GM12878 (cell line): ENCODE measurements around the gene KMO. TPM values are rescaled to one million over a fixed set of nuclear protein-coding genes. Genes with fewer than 3 reads are reported as not detected.

Source experiments
- BCL11A ChIP-seq: IDR thresholded peaks from 2 replicates; pipeline ENCODE4 v1.6.1; 2011; ENCODE audit warnings: low read depth, low read length
- EED ChIP-seq: sonication (generic); IDR thresholded peaks from 2 replicates; pipeline ENCODE4 v1.6.1; 2016; ENCODE audit warnings: antibody characterized with exemption, low read depth
- GATAD2B ChIP-seq: fragments of 450-650 bp; conservative IDR thresholded peaks from 2 replicates; pipeline ENCODE4 v1.6.1; 2017; ENCODE audit warnings: low read depth, mild to moderate bottlenecking, moderate library complexity
- KAT2A ChIP-seq: conservative IDR thresholded peaks from 2 replicates; pipeline ENCODE4 v1.6.1; 2011; ENCODE audit warnings: low read depth, low read length; ENCODE audit not compliant: control insufficient read depth
- MEF2B ChIP-seq: fragments of 450-650 bp; IDR thresholded peaks from 2 replicates; pipeline ENCODE4 v1.6.1; 2018; ENCODE audit warnings: mild to moderate bottlenecking, moderate library complexity; ENCODE audit not compliant: partially characterized antibody, poor library complexity, severe bottlenecking
- MXI1 ChIP-seq: fragments of 150-350 bp; IDR thresholded peaks from 2 replicates; pipeline ENCODE4 v1.6.1; 2011; ENCODE audit warnings: low read depth, mild to moderate bottlenecking, inconsistent platforms, low read length, improper control_type of control experiment
- NR2C2 ChIP-seq: IDR thresholded peaks from 2 replicates; pipeline ENCODE4 v1.6.1; 2011; ENCODE audit warnings: borderline replicate concordance, low read depth; ENCODE audit not compliant: control insufficient read depth, insufficient read length
- POLR2AphosphoS2 ChIP-seq: IDR thresholded peaks from 2 replicates; pipeline ENCODE4 v1.6.1; 2011; ENCODE audit warnings: low read depth, mild to moderate bottlenecking, low read length, improper control_type of control experiment, moderate library complexity
- POU2F2 ChIP-seq: IDR thresholded peaks from 3 replicates; pipeline ENCODE4 v1.6.1; 2011; ENCODE audit warnings: low read depth, mild to moderate bottlenecking, low read length, borderline replicate concordance
- RAD51 ChIP-seq: fragments of 450-650 bp; IDR thresholded peaks from 2 replicates; pipeline ENCODE4 v1.6.1; 2016; ENCODE audit warnings: moderate library complexity, mild to moderate bottlenecking, inconsistent platforms
- SMARCA5 ChIP-seq: fragments of 450-650 bp; IDR thresholded peaks from 2 replicates; pipeline ENCODE4 v1.6.1; 2017; ENCODE audit warnings: mild to moderate bottlenecking
- SPI1 ChIP-seq: IDR thresholded peaks from 2 replicates; pipeline ENCODE4 v1.6.1; 2011; ENCODE audit warnings: low read depth, mild to moderate bottlenecking, low read length, moderate library complexity, borderline replicate concordance; ENCODE audit not compliant: insufficient read depth
- STAT3 ChIP-seq: IDR thresholded peaks from 2 replicates; pipeline ENCODE4 v1.6.1; 2011; ENCODE audit warnings: low read depth, low read length, improper control_type of control experiment
- SUPT20H ChIP-seq: IDR thresholded peaks from 2 replicates; pipeline ENCODE4 v1.6.1; 2011; ENCODE audit warnings: low read depth, mild to moderate bottlenecking, low read length, moderate library complexity, borderline replicate concordance; ENCODE audit not compliant: control insufficient read depth
- TBL1XR1 ChIP-seq: IDR thresholded peaks from 2 replicates; pipeline ENCODE4 v1.6.1; 2012; ENCODE audit warnings: low read depth, low read length, improper control_type of control experiment
- TCF12 ChIP-seq: IDR thresholded peaks from 2 replicates; pipeline ENCODE4 v1.6.1; 2011; ENCODE audit warnings: low read depth, mild to moderate bottlenecking, low read length
- ZNF24 ChIP-seq: fragments of 450-650 bp; IDR thresholded peaks from 2 replicates; pipeline ENCODE4 v1.6.1; 2017; ENCODE audit warnings: antibody characterized with exemption, mild to moderate bottlenecking
- polyA plus RNA-seq, 11 experiments: library from polyadenylated mRNA; depleted of rRNA in 4 of 11; unstranded in 6 of 11; stranded (reverse) in 5 of 11; fragments of >200 nt; fragmentation: Nextera tagmentation in 4 of 11; fragmentation: Illumina TruSeq in 1 of 11; extraction: Ambion mirVana in 4 of 11; extraction: Trizol in 1 of 11; gene quantifications; 1 replicate in 1 of 11; 2 replicates in 10 of 11; pipeline versions ENCODE4 v1.2.1 to v1.2.3, GENCODE V29; 2011 to 2016; ENCODE audit warnings: inconsistent platforms in 2 of 11, missing spikeins in 2 of 11, low read depth in 1 of 11
- total RNA-seq, 4 experiments: library from RNA; depleted of rRNA in 3 of 4; stranded (reverse); fragments of >200 nt in 3 of 4; fragmentation: Illumina TruSeq in 1 of 4; extraction: Trizol in 1 of 4; gene quantifications; 2 replicates each; pipeline versions ENCODE4 v1.2.1 to v1.2.3, GENCODE V29; 2013 to 2021
- TF ChIP-seq, protein P1 (sequence below): IDR thresholded peaks from 2 replicates; pipeline ENCODE4 v1.6.1; 2012; ENCODE audit warnings: low read depth, low read length, improper control_type of control experiment
- TF ChIP-seq, protein P2 (sequence below): fragments of 450-650 bp; IDR thresholded peaks from 2 replicates; pipeline ENCODE4 v1.6.1; 2016; ENCODE audit warnings: mild to moderate bottlenecking, moderate library complexity, borderline replicate concordance
- TF ChIP-seq, protein P3 (sequence below): fragments of 450-650 bp; formaldehyde crosslinking; IDR thresholded peaks from 2 replicates; pipeline ENCODE4 v1.4.0; 2020; ENCODE audit warnings: mild to moderate bottlenecking, moderate library complexity
- TF ChIP-seq, protein P4 (sequence below): fragments of 450-650 bp; IDR thresholded peaks from 2 replicates; pipeline ENCODE4 v1.6.1; 2017; ENCODE audit warnings: mild to moderate bottlenecking

KMO gene
- total and polyA plus RNA-seq, 10 of the 15 experiments (the other 5 are each of a cell fraction or from before 2014, with no cell fraction given) = 0.68 to 5.9 (median 1.5) TPM

DNA sequence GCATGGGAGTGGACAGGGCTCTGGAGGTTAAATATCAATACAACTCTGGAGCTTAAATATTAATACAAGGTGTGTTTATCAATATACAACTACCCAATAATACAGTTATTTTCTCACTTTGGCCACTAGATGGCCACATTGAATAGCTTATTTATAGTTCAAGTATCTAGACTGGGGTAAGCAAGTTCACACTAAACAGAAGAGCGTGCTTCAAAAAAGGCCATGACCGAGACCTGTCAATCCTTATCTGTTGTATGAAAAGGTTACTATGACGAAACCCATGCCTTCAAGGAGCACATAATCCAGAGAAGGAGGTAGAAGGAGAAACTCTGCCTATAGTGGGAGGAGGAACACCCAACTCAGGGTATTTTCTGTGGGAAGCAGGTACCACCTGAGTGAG is 78.9 kb downstream of the KMO start (continued):
- TF ChIP-seq POLR2AphosphoS2 (no peak), KAT2A (no peak), STAT3 (no peak), MEF2B (no peak), SUPT20H (no peak), SMARCA5 (no peak), MXI1 (no peak), RAD51 (no peak), POU2F2 (no peak), TCF12 (no peak), ZNF24 (no peak), SPI1 (no peak), TBL1XR1 (no peak), EED (no peak), BCL11A (no peak), GATAD2B (no peak), NR2C2 (no peak)
- TF ChIP-seq, protein P1, sequence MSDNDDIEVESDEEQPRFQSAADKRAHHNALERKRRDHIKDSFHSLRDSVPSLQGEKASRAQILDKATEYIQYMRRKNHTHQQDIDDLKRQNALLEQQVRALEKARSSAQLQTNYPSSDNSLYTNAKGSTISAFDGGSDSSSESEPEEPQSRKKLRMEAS = no peak
- TF ChIP-seq, protein P2, sequence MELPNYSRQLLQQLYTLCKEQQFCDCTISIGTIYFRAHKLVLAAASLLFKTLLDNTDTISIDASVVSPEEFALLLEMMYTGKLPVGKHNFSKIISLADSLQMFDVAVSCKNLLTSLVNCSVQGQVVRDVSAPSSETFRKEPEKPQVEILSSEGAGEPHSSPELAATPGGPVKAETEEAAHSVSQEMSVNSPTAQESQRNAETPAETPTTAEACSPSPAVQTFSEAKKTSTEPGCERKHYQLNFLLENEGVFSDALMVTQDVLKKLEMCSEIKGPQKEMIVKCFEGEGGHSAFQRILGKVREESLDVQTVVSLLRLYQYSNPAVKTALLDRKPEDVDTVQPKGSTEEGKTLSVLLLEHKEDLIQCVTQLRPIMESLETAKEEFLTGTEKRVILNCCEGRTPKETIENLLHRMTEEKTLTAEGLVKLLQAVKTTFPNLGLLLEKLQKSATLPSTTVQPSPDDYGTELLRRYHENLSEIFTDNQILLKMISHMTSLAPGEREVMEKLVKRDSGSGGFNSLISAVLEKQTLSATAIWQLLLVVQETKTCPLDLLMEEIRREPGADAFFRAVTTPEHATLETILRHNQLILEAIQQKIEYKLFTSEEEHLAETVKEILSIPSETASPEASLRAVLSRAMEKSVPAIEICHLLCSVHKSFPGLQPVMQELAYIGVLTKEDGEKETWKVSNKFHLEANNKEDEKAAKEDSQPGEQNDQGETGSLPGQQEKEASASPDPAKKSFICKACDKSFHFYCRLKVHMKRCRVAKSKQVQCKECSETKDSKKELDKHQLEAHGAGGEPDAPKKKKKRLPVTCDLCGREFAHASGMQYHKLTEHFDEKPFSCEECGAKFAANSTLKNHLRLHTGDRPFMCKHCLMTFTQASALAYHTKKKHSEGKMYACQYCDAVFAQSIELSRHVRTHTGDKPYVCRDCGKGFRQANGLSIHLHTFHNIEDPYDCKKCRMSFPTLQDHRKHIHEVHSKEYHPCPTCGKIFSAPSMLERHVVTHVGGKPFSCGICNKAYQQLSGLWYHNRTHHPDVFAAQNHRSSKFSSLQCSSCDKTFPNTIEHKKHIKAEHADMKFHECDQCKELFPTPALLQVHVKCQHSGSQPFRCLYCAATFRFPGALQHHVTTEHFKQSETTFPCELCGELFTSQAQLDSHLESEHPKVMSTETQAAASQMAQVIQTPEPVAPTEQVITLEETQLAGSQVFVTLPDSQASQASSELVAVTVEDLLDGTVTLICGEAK = no peak
- TF ChIP-seq, protein P3, sequence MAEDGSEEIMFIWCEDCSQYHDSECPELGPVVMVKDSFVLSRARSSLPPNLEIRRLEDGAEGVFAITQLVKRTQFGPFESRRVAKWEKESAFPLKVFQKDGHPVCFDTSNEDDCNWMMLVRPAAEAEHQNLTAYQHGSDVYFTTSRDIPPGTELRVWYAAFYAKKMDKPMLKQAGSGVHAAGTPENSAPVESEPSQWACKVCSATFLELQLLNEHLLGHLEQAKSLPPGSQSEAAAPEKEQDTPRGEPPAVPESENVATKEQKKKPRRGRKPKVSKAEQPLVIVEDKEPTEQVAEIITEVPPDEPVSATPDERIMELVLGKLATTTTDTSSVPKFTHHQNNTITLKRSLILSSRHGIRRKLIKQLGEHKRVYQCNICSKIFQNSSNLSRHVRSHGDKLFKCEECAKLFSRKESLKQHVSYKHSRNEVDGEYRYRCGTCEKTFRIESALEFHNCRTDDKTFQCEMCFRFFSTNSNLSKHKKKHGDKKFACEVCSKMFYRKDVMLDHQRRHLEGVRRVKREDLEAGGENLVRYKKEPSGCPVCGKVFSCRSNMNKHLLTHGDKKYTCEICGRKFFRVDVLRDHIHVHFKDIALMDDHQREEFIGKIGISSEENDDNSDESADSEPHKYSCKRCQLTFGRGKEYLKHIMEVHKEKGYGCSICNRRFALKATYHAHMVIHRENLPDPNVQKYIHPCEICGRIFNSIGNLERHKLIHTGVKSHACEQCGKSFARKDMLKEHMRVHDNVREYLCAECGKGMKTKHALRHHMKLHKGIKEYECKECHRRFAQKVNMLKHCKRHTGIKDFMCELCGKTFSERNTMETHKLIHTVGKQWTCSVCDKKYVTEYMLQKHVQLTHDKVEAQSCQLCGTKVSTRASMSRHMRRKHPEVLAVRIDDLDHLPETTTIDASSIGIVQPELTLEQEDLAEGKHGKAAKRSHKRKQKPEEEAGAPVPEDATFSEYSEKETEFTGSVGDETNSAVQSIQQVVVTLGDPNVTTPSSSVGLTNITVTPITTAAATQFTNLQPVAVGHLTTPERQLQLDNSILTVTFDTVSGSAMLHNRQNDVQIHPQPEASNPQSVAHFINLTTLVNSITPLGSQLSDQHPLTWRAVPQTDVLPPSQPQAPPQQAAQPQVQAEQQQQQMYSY (CRISPR knock-in tag) = no peak
- TF ChIP-seq, protein P4, sequence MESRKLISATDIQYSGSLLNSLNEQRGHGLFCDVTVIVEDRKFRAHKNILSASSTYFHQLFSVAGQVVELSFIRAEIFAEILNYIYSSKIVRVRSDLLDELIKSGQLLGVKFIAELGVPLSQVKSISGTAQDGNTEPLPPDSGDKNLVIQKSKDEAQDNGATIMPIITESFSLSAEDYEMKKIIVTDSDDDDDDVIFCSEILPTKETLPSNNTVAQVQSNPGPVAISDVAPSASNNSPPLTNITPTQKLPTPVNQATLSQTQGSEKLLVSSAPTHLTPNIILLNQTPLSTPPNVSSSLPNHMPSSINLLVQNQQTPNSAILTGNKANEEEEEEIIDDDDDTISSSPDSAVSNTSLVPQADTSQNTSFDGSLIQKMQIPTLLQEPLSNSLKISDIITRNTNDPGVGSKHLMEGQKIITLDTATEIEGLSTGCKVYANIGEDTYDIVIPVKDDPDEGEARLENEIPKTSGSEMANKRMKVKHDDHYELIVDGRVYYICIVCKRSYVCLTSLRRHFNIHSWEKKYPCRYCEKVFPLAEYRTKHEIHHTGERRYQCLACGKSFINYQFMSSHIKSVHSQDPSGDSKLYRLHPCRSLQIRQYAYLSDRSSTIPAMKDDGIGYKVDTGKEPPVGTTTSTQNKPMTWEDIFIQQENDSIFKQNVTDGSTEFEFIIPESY = no peak
